ENCODE measurements around the gene NDEL1. TPM values are rescaled to one million over a fixed set of nuclear protein-coding genes. Genes with fewer than 3 reads are reported as not detected.
A peak's percentile ranks its signal among the peaks of the same experiment; 100 is the strongest.

The NDEL1 gene
- total RNA-seq, 1 donor, result 68.8 TPM

DNA sequence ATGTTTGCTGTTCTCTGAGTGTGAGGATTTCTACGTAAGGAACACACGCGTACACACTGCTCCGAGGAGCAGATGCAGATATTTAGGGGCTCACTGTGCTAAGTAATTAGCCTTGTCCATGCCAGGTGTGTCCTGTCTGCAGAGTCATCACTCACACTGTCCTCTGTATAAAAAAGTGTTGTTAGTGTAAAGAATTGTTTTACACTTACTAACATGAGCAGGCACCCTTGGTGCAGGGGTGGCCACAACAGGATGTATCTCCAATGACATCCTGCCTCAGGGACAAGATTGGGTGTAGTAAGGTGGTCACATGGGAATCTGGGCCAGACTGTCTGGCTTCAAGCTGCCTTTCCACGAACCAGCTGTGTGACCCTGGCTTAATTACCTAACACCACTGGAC lies 63.9 kb downstream of the NDEL1 start:
- no peak for TF ChIP-seq CTCF (IDR thresholded peaks at IDR 0.05; ENCODE audit: insufficient read depth, low read length)
- no peak for DNase-seq (ENCODE audit: low read depth)
- H3K4me3 ChIP-seq (ENCODE audit: low read depth, low read length), result no peak overlapping the region

DNA sequence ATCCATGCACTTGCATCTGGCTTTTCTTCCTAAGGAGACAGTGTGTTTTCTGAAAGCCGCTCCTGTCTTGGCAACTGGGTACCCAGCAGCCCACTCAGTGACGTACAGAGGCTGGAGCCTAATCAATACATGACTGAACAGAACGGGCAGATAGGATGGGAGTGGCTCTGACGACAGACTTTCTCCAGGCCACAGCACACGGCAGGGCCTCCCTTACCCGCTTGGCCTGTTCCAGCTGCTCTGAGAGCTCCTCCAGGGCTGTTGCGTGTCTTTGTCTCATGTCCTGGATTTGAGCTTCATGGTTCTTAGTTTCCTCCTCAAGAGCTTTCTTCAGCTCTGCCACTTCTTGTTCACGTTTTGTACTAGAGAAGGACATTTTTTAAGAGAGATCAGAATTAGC lies 64.9 kb downstream of the NDEL1 start:
- no peak for DNase-seq (ENCODE audit: low read depth)
- no peak for TF ChIP-seq CTCF (IDR thresholded peaks at IDR 0.05; ENCODE audit: insufficient read depth, low read length)
- no peak overlapping the region for H3K4me3 ChIP-seq (ENCODE audit: low read depth, low read length)

GRCh38 chr17:8502126-8502525 lies 66.4 kb downstream of the NDEL1 start:
- no peak for TF ChIP-seq CTCF (IDR thresholded peaks at IDR 0.05; ENCODE audit: insufficient read depth, low read length)
- no peak overlapping the region for H3K4me3 ChIP-seq (ENCODE audit: low read depth, low read length)
- no peak for DNase-seq (ENCODE audit: low read depth)

DNA sequence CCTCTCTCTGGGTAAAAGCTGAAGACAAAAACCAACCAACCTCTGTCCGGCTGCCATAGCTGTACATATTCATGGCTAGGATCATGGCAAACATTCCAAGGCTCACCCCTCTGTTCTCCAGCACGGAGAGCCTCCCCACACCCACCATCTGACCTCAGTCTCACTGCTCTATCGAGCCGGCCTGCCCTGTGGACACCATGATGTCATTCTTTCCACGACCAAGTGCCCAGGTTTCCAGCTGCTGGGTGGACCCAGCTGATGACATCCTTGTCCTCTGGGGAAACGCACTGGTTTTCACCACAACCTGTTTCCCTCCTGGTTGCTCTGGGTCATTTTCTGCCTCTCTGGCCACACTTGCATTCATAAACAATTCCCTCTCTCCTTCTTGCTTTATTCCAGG lies 67.7 kb downstream of the NDEL1 start:
- no peak for TF ChIP-seq CTCF (IDR thresholded peaks at IDR 0.05; ENCODE audit: insufficient read depth, low read length)
- peak; percentile 12 for DNase-seq (ENCODE audit: low read depth)
- no peak overlapping the region for H3K4me3 ChIP-seq (ENCODE audit: low read depth, low read length)

GRCh38 chr17:8503807-8504206 lies 68.1 kb downstream of the NDEL1 start:
- DNase-seq (ENCODE audit: low read depth), result no peak
- no peak for TF ChIP-seq CTCF (IDR thresholded peaks at IDR 0.05; ENCODE audit: insufficient read depth, low read length)
- no peak overlapping the region for H3K4me3 ChIP-seq (ENCODE audit: low read depth, low read length)

GRCh38 chr17:8504460-8505207 lies 69.0 kb downstream of the NDEL1 start:
- H3K4me3 ChIP-seq (ENCODE audit: low read depth, low read length), result no peak overlapping the region
- TF ChIP-seq CTCF (IDR thresholded peaks at IDR 0.05; ENCODE audit: insufficient read depth, low read length), result no peak
- DNase-seq (ENCODE audit: low read depth), result no peak

GRCh38 chr17:8506145-8506544 lies 70.5 kb downstream of the NDEL1 start:
- H3K4me3 ChIP-seq (ENCODE audit: low read depth, low read length), result no peak overlapping the region
- no peak for DNase-seq (ENCODE audit: low read depth)
- no peak for TF ChIP-seq CTCF (IDR thresholded peaks at IDR 0.05; ENCODE audit: insufficient read depth, low read length)
